ENCODE results near the gene RSU1. TPM values are rescaled to one million over a fixed set of nuclear protein-coding genes. Genes with fewer than 3 reads are reported as not detected.
A peak's percentile ranks its signal among the peaks of the same experiment; 100 is the strongest.

Gene RSU1
- total and polyA plus RNA-seq, 12 donors, result 25.5 to 74.2 (median 48.3) TPM

DNA sequence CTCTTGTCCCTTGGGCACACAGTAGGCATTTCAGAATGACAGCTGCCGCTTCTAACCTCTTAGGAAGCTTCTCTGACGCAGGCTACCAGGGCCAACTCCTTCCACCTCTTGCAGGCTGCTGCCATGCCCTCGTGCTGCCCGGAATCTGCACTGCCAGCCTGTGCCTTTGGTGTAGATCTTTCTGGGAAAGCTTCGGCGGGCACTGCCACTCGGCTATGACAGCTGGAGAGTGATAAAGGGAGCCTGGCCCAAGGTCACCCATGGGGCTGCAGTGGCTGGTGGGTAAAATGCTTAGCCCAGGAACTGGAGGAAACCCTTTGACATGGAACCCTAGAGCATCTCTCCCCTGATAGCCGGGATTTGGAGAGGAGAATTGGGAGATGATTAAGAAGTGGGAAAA lies 217.6 kb downstream of the RSU1 start:
- TF ChIP-seq, protein P1, sequence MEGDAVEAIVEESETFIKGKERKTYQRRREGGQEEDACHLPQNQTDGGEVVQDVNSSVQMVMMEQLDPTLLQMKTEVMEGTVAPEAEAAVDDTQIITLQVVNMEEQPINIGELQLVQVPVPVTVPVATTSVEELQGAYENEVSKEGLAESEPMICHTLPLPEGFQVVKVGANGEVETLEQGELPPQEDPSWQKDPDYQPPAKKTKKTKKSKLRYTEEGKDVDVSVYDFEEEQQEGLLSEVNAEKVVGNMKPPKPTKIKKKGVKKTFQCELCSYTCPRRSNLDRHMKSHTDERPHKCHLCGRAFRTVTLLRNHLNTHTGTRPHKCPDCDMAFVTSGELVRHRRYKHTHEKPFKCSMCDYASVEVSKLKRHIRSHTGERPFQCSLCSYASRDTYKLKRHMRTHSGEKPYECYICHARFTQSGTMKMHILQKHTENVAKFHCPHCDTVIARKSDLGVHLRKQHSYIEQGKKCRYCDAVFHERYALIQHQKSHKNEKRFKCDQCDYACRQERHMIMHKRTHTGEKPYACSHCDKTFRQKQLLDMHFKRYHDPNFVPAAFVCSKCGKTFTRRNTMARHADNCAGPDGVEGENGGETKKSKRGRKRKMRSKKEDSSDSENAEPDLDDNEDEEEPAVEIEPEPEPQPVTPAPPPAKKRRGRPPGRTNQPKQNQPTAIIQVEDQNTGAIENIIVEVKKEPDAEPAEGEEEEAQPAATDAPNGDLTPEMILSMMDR (IDR thresholded peaks at IDR 0.05), result no peak
- Histone ChIP-seq H3K27ac (no peak overlapping the region), H3K4me1 (peaks cover 0 to 2% (median 0%) of the 10 kb centered on the region in 9 donors), H3K36me3 (peaks cover 0 to 18% (median 0%) of the 10 kb centered on the region in 9 donors), H3K27me3 (no peaks in the 10 kb centered on the region), H3K9me3 (no peaks in the 10 kb centered on the region), H3K4me3 (no peak overlapping the region)
- 62 to 69% methylated on average over 8 of the region's 8 CpGs for WGBS, 2 donors
- ATAC-seq, result peak in 6 of 8 donors; percentile 43 to 87 (median 57)
- DNase-seq, result no peak
- intact Hi-C loops (cut with DNase I), result no loop called here

DNA sequence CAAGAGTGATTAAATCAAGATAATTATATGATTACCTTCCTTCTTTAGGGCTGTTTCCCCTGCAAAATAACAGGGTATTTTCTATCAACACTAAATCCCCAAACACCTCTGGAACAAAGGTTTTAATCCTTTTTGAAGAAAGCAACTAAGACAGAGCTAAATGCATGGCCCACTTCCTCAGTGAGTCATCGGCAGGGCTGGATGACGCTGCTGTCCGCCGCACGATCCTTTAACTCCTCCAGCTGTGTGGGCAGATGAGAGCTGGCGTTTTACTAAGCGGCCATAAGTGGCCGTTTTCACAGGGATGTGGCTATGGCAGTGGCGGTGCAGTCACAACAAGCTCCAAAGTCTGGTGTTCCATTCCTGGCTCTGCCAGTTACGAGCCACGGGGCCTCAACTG lies 219.6 kb downstream of the RSU1 start:
- Histone ChIP-seq H3K27me3 (no peaks in the 10 kb centered on the region), H3K36me3 (peaks cover 0 to 30% (median 3%) of the 10 kb centered on the region in 9 donors), H3K27ac (no peak overlapping the region), H3K4me3 (no peak overlapping the region), H3K4me1 (peaks cover 0 to 2% (median 0%) of the 10 kb centered on the region in 9 donors), H3K9me3 (no peaks in the 10 kb centered on the region)
- TF ChIP-seq, protein P1 (IDR thresholded peaks at IDR 0.05), result no peak
- no peak for DNase-seq
- ATAC-seq, result no peak
- intact Hi-C loops (cut with DNase I), result no loop called here
- 86 to 89% methylated on average over 11 of the region's 11 CpGs for WGBS, 2 donors

- TF ChIP-seq, protein P1 (IDR thresholded peaks at IDR 0.05), result no peak
- no peak overlapping the region for H3K27ac ChIP-seq
- no peak for ATAC-seq
- H3K4me1 ChIP-seq, result no peaks in the 10 kb centered on the region
- H3K9me3 ChIP-seq, result no peaks in the 10 kb centered on the region
- intact Hi-C loops (cut with DNase I), result no loop called here
- no peak overlapping the region for H3K4me3 ChIP-seq
- WGBS, 2 donors, result 89 to 90% methylated on average over 11 of the region's 11 CpGs
- DNase-seq, result no peak
- no peaks in the 10 kb centered on the region for H3K27me3 ChIP-seq
- peaks cover 0 to 45% (median 3%) of the 10 kb centered on the region in 9 donors for H3K36me3 ChIP-seq
These were observed 224.8 kb downstream of the RSU1 start for GRCh38 chr10:16592378-16592777.

GRCh38 chr10:16586358-16587138 lies 230.7 kb downstream of the RSU1 start:
- H3K36me3 ChIP-seq, result peaks cover 0 to 13% (median 0%) of the 10 kb centered on the region in 9 donors
- DNase-seq (no peak), ATAC-seq (no peak)
- no peak overlapping the region for H3K27ac ChIP-seq
- intact Hi-C loops (cut with DNase I), result no loop called here
- no peaks in the 10 kb centered on the region for H3K27me3 ChIP-seq
- WGBS, 2 donors, result 89% methylated on average over 7 of the region's 7 CpGs
- no peak overlapping the region for H3K4me3 ChIP-seq
- TF ChIP-seq, protein P1 (IDR thresholded peaks at IDR 0.05), result no peak
- no peaks in the 10 kb centered on the region for H3K4me1 ChIP-seq
- no peaks in the 10 kb centered on the region for H3K9me3 ChIP-seq
